DND-41 (cell line): ENCODE data around the gene TBC1D26.

Experiments
- EZH2 ChIP-seq: IDR thresholded peaks from 3 replicates; pipeline ENCODE4 v1.6.1; 2012; ENCODE audit warnings: borderline replicate concordance, low read depth, mild to moderate bottlenecking, moderate library complexity, low read length, inconsistent platforms; ENCODE audit not compliant: severe bottlenecking
- TF ChIP-seq, protein P1 (sequence below): IDR thresholded peaks from 2 replicates; pipeline ENCODE4 v1.5.1; 2012; ENCODE audit warnings: borderline replicate concordance, low read length, moderate library complexity, mild to moderate bottlenecking; ENCODE audit not compliant: poor library complexity, severe bottlenecking; ENCODE audit errors: extremely low read depth

- TF ChIP-seq, protein P1, sequence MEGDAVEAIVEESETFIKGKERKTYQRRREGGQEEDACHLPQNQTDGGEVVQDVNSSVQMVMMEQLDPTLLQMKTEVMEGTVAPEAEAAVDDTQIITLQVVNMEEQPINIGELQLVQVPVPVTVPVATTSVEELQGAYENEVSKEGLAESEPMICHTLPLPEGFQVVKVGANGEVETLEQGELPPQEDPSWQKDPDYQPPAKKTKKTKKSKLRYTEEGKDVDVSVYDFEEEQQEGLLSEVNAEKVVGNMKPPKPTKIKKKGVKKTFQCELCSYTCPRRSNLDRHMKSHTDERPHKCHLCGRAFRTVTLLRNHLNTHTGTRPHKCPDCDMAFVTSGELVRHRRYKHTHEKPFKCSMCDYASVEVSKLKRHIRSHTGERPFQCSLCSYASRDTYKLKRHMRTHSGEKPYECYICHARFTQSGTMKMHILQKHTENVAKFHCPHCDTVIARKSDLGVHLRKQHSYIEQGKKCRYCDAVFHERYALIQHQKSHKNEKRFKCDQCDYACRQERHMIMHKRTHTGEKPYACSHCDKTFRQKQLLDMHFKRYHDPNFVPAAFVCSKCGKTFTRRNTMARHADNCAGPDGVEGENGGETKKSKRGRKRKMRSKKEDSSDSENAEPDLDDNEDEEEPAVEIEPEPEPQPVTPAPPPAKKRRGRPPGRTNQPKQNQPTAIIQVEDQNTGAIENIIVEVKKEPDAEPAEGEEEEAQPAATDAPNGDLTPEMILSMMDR = no peak
- no peak for TF ChIP-seq EZH2
Measured at GRCh38 chr17:15777297-15777696, 45.2 kb downstream of the TBC1D26 start.
